HS-27A (cell line): ENCODE results near the gene CSF1R.

Experiments
- DNase-seq: peaks from one replicate; pipeline ENCODE4 v3.0.0-alpha.2; 2012; ENCODE audit warnings: low read depth, missing footprints

CSF1R gene

DNA sequence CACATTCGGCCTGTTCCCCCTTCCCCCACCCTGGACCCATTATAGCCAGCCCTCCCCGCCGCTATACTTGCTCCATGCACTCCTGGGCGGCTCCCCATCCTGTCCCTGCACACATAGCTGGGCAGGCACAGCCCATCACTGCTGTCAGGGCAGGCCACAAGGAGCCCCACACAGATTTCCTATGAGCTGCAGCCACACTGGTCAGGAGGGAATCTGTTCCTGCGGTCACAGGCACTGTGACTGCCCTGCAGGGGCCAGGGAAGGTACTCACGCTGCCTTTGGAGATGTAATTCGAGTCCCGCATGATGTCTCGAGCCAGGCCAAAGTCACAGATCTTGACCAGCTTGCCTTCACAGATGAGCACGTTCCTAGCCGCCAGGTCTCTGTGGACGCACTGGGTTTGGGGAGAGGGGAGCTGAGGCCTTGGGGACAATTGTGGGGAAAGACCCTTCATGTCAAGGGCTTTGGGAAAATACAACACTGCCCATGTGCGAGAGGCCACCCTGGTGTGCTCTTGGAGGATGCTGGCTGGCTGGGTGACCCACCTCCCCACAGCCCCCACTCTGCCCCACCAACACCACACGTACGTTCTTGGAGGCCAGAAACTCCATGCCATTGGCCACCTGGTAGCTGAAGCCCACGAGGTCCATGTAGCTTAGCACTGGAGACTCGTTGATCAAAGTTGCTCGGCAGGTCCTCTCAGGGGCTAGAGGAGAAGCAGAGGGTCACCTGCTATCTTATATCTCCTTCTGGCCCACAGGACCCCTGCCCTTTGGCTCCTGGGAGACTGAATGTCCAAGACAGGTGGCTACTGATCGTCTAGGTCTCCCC lies 34.5 kb upstream of the CSF1R start:
- DNase-seq, result no peak

DNA sequence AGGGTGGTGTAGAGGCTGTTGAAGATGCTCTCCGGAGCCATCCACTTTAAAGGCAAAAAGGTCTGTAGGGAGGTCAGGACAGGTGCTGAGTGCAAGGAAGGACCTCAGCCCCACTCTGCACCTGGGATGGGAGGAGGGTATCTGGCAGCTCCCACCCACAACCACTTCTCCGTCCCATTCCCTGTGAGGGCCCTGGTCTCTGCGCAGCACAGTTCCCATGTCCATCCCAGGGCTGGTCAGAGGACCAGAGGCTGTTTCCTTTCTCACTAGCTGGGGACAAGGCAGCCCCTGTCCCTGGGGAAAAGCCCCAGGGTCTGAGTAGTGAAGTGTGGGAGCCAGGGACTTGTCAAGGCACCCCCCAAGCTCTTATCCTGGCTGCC lies 33.7 kb upstream of the CSF1R start:
- no peak for DNase-seq

DNA sequence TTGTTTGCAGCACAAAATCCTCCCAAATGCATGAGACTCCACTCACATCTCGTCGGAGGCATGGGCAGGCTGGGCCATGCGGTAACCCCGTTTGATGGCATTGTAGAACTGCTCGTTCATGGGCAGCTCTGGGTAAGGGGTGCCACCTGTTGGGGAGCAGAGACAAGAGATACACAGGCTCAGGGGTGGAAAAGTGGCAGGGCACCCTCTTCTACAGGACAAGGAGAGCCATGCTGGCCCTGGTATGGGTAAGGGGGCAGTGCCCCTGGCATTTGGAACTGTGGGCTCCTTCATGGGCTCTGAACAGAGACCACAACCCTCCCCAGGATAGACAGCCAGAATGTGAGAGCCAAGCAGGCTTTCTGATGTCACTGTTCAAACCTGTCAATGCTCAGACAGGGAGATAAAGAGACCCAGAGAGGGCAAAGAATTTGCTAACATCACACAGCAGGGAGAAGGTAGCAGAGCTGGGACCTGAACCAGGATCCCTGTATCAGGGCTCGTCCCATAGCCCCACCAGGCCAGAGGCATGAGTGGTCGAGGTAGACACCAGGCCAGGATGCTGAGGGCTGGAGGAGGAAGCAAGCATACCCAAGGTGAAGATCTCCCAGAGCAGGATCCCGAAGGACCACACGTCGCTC lies 33.2 kb upstream of the CSF1R start:
- DNase-seq, result no peak

DNA sequence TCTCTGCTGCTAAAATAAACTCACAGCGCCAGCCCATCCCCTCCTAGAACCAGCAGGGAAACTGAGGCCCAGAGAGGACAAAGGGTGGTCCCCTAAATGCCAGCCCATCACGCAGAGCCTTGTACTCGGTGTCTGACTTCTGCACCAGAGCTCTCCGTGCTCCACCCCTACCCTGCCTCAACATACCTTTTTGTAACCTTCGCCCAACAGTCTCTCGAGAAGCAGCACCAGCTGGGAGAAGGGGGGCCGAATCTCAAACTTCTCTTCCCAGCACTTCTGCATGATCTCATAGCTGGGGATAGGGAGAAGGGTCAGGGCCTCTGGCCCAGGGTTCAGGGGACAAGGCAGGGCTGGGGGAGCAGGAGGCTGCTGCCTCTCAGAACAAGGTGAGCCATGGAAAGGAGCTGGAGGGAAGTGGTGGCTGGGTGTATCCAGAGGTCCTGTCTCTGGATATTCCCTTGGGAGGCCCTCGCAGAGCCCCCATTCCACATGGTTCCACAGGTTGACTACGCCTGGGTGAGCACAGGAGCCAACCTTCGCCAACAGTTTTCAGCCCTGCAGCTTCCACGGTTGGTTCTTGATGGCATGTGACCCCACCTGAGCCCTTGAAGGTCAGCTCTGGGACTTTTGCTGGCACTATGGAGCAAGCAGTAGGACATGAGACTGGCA lies 32.3 kb upstream of the CSF1R start:
- no peak for DNase-seq

DNA sequence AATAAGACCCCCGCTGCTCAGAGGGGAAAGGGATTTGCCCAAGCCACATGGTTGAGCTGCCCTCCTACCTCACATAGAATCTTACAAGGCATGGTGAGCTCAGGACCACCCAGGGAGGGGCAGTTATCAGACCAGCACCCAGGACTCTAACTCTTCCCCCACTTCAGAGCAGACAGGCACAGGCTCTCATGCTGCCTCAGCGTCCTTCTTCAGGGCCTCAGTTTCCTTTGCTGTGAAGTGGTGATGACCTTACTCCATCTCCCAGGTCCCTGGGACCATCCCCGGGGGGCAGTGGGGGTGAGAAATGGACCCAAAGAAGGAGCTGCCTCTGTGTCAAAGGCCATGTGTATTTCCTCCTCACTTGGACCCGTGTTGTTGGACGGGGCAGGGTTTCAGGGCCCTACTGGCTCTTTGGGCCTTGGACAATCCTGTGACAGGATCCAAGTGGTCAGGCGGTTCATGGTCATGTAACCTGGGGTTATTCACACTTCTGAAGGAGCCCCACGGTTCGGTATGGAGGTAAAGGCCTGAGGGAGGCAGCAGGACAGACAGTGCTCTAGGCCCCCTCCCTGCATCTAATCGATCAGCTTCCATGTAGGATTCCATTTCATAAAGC lies 31.7 kb upstream of the CSF1R start:
- DNase-seq, result no peak

DNA sequence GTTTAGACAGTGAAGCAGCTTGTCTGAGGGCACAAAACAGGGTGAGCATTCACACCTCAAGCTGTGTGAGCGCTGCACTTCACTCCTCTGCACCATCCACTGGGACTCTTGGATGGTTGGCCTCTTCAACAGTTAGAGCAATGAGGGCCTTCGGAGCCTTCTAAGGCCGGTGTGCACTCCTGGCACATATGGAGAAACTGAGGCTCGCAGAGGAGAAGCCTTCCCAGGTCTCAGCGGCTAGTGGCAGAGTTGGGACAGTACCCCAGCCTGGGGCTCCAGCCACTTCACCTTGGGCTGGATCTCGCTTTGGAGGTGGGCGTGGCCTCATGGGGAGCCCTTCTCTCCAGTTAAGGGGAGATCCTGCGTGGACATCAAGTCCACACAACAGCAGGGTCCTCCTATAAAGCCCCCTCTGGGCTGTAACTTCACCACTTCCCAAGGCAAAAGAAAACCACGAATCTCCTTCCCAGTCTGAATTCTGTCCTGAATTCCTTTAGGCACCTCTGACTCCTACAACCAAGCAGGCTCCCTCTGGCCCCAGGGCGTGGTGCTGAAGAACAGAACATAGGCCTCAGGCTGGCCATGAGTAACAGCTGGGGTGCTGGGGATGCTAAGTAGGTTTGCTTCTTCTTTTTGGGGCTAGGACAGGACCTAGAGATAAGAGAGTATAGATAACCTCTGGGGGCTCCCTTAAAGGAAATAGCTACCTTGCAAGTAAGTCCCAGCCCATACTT lies 30.5 kb upstream of the CSF1R start:
- DNase-seq, result no peak

DNA sequence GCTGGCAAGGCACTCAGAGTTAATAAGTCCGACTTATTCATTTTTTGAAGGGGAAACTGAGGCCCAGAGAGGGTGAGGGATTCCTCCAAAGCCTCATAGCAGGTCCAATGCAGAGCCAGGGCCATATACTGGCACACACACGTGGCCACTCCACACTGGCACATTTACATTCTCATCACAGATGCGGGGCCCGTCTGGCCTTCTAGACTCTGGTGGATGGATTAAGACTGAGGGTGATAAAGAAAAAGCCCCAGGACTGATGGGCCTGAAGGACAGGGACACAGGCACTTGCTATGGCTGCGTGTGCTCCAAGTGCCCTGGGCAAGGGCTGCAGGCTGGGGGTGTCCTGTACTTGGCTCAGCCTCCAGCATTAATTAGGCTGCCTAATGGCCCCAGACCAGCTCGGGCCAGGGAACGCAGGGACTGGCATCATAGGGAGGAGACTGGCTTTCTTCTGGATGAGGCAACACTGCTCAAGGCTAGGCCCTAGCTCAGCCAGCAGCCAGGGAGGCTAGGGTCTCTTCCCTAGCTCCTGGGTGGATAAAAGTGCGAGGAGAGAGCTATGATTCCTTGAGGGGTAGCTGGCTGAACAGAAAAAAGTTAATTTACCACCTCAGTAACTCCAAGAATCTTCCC lies 28.5 kb upstream of the CSF1R start:
- DNase-seq, result no peak

DNA sequence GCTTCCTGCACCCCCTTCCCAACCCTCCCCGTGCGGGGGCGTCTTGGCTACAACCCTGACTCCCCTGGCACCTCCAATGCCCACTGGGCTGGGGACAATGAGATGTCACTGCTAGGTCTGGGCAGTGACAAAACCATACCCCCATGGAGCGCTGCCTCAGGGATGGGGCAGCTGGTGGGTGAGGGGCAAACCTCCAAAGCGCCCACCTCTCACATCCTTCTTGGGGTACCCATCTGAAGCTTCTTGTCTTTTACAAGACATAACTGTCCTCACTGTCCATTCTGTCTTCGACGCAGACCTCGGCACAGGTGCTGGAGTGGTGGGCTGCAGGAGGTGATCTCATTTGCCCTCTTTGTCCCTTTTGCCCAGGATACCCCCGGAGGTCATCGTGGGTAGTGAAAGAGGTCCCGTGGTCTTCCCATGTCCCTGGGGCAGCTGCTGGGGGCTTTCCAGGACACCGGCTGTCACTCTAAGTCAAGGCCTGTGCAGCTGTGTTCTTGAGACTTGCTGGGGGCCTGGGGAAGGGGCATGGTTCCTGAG lies 27.8 kb upstream of the CSF1R start:
- no peak for DNase-seq

DNA sequence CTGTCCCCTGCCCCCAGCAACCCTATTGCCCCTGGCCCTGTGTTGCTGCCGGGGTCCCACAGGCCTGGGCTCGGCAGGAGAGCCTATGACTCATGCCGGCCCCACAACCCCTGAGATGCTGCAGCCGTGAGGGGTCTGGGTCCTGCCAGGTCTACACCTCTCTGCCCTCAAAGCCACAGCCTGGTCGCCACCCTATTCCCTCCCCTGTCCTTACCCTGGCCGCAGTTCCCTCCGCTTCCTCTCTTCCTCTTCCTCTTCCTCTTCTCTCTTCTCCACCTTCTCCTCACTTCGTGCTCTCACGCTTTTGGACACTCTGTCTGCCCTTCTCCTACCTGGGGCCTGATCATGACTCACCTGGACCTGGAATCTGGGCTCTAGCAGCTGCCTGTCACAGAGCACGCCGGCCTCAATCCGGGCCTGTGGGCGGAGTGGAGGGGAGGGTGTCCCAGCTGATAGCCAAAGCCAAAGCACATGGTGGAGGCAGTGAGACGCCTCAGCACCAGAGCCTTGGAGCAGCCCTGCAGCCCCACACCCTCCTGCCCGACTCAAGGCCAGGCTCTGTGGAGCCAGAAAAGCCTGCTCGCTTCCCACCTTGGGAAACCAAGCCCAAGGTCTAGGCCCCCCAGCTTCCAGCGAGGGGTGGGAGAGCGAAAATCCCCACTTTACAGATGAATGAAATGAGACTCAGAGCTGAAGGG lies 26.8 kb upstream of the CSF1R start:
- no peak for DNase-seq

DNA sequence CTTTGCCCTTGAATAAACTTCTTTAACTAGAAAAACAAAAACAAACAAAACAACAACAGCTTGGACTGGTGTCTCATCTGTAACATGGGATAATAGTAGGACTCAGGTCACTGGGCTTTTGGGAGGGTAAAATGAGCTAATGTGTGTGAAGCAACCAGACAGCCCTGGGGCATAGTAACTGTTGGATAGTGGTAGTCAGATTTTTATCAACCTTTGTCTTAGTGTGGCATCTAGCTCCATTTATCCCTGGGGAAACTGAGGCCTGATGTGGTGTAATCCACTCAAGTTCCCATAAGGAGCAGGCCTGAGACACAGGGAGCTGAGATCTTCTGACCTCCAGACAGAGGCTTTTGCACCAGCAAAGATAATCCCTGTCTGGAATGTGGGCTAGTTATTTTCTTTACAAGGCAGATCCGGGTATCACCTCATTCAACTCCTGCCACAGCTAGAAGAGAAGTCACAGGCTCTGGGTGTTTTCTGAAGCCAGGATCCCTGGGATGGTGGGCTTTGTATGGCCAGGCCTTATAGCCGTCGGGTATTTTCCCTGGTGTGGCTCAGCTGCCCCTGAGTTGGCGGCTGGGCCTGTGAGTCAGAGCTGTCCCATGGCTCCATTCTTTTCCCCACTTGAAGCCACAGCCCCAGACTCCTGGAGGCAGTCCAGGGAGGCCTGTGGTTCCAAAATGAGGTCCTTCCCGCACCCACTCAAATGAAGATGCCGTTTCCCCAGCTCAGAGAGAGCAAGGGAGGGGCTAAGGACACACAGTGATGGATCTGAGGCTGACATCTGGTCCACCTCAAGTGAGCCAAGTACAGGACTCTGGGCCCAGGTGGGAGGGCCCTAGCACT lies 26.1 kb upstream of the CSF1R start:
- DNase-seq, result no peak

DNA sequence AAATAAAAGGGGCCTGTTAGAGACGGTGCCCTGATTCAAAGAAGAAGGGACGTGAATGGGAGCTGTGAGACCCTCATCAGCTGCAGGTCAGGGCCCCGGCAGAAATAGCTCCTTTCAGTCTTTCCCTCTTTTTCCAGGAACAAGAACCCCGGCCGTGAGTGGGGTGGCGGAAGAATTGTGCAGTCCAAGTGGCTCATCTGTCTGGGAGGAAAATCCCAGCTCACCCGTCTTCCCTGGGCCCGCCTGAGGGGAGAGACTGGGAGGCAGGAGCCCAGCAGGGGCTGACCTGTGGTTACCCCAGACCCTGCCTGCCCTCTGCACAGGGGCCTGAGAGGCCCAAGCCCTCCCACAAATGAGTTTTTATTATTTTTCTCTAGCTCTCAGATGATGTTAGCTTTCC lies 24.8 kb upstream of the CSF1R start:
- no peak for DNase-seq

DNA sequence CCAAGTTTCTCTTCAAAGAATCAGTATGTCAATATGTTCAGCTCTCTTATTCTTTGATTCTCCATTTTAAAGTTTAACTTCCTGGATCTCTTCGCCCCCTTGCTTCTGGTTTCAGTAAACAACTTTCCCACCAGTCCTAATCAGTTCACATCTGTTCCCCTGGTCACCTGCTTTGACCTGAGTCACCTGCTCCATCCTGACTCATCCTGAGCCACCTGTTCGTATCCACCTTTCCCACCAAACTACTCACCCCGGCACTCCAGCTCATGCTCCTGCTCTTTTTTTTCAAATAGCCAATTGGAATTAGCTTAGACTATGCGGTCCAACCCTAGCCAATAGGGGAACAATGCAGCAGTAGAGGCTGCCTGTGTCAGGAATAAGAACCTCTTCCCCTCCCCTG lies 23.6 kb upstream of the CSF1R start:
- DNase-seq, result no peak

DNA sequence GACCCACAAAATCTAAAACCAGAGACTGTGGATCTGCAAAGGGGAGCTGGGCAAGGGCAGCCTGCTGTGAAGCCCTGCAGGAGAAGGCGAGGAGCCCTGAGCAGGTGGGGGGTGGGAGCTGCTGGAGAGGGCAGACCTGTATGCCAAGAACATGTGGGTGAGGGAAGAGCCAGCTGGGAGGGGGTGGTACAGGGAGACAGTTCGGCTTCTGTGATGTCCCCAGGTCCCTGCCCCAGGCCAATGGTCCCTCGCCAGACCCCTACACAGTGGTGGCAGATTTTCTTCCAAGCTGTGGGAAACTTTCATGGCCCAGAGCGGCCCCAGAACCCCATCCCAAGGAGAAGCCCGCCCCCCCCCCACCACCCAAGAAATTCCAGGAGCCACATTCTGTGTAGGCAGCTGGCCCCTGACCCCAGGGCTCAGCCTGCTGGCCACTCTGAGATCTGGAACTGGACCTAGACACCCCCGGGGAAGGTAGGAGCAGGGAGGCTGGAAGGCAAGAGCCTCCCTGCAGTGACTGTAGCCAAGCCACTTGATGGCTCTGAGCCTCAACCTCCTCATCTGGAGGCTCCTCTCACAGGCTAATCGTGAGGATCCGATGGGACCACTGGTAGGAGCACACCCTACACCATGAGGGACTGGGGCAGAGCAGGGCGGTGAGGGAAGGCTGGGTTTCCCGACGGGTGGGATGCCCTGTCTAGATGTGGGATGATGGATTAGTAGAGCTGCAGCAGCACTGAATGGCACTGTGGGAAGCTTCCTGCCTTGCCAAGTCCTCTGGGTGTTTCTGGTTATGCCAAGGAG lies 22.6 kb upstream of the CSF1R start:
- no peak for DNase-seq

DNA sequence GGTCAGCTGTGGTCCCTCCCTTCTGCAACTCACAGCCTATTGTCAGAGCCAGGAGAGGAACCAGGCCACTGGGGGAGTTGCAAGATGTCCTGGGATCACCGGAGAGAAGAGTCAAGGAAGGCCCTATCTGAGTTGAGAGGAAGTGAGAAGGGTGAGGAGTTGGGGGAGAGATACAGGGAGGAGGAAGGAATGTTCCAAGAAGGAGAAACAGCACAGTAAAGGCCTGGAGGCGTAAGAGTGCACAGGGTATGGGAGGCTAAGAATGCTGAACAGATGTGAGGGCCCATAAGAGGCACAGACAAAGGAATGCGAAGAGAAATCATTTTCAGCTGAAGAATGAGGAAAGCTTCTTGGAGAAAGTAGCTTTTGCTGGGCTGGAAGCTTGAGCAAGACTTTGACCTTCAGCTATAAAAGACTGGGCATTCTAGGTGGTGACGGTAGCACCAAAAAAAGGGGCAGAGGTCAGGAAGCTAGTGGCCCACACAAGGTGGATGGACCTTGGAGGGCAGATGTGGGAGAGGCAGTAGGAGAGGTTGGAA lies 21.6 kb upstream of the CSF1R start:
- DNase-seq, result no peak

DNA sequence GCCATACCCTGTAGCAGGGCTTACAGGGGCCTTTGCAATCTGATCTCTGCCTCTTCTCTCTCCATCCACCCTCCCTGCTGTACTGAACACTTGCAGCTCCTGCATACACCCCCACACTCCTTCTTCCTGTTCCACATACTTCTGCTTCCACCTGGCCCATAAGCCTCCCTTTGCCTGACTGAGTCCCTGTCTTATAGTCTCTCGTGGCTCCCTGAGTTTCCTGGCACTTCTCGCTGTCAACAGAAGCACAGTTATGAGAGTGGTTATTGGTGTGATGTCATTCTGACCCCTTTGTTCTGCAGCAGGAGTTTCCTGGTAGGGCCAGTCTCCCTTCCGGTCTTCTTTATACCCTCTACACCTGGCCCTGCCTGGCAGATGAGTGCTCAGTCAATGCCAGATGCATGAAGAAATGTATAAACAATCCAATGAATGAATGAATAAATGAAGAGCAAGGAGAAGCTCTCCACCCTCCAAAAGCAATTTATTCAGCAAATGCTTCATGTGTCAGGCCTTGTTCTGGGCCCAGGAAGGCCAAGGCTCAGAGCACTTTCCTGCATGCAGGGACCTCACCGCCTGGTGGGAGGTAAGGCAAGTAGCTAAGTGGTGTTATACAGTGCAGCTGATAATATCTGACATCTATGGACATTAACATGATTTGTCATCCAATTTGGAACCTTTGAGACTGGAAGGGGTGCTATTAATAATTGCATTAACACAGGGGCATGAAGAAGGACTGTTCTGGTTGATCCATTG lies 20.5 kb upstream of the CSF1R start:
- no peak for DNase-seq

DNA sequence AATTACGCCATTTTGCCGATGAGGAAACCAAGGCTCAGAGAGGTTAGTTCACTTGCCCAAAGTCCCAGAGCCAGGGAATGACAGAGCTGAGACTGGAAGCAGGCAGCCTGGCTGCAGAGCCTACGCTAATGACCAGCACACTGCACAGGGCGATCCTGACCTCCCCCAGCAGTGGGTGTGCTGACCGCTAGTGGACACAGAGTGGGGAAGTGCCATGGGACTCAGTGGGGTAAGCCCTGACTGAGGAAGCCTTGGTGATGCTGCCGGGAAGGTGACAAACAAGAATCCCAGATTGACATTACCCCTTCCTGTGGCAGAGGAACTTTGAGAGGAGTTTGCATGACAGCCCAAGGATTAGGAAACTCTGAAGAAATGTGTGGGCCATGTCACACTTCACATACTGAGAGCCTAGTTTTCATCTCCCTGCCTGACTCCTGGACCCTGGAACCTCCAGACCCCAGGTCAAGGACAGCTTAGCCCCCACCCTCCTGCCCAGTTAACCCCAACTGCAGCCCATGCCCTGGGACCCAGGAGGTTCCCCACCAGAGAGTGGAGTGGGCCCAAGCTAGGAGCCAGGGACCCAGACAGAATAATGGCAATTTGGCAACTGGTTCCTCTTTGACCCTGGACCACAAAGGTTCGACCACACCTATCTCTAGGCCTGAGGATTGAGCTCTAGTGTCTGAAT lies 19.7 kb upstream of the CSF1R start:
- DNase-seq, result no peak

DNA sequence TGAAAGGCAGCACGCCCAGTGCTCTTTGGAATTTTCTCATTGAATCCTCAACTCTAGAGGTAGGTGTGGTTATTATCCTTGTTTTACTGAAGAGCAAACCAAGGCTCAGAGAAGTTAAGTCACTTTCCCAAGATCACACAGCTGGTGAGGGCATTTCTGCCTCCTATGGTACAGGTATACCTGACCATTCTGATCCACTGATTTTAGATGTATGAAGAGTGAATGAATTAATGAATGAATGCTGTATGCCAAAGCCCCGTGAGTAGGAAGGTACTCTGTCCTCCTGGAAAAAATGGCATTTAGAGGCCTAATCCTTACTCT lies 18.2 kb upstream of the CSF1R start:
- DNase-seq, result no peak
